HL-60 (cell line): ENCODE data around the gene BCL11B.

ENCODE experiments used
- DNase-seq, 2 experiments: peaks; one replicate each; pipeline ENCODE4 v3.0.0-alpha.2; 2010 to 2020; ENCODE audit warnings: low read depth in 1 of 2, low spot score in 1 of 2
- H3K27ac ChIP-seq: fragments of 250-450 bp; sonication (Bioruptor Pico); replicated peaks from 2 replicates; pipeline ENCODE4 v1.5.1; 2020; ENCODE audit warnings: mild to moderate bottlenecking, moderate library complexity
- H3K27me3 ChIP-seq: fragments of 250-450 bp; sonication (Bioruptor Pico); 2 replicates; pipeline ENCODE4 v1.5.1; 2021; ENCODE audit warnings: mild to moderate bottlenecking, moderate library complexity; ENCODE audit not compliant: insufficient read depth, poor library complexity, severe bottlenecking
- H3K4me3 ChIP-seq: replicated peaks from 2 replicates; pipeline ENCODE4 v1.5.1; 2011; ENCODE audit warnings: mild to moderate bottlenecking, control low read depth, low read length; ENCODE audit not compliant: insufficient read depth
- CTCF ChIP-seq: IDR thresholded peaks from one replicate; pipeline ENCODE4 v1.5.1; 2011; ENCODE audit warnings: low read length, control low read depth, inconsistent platforms; ENCODE audit not compliant: insufficient read depth
- GABPA ChIP-seq: IDR thresholded peaks from 2 replicates; pipeline ENCODE4 v1.6.1; 2012; ENCODE audit warnings: low read depth
- POLR2AphosphoS5 ChIP-seq: IDR thresholded peaks from 2 replicates; pipeline ENCODE4 v1.6.1; 2012; ENCODE audit warnings: low read depth
- SPI1 ChIP-seq: IDR thresholded peaks from 2 replicates; pipeline ENCODE4 v1.6.1; 2012; ENCODE audit warnings: low read depth, mild to moderate bottlenecking, borderline replicate concordance
- TF ChIP-seq, protein P1 (sequence below): IDR thresholded peaks from 2 replicates; pipeline ENCODE4 v1.6.1; 2012; ENCODE audit warnings: low read depth; ENCODE audit not compliant: insufficient replicate concordance

Gene BCL11B

DNA sequence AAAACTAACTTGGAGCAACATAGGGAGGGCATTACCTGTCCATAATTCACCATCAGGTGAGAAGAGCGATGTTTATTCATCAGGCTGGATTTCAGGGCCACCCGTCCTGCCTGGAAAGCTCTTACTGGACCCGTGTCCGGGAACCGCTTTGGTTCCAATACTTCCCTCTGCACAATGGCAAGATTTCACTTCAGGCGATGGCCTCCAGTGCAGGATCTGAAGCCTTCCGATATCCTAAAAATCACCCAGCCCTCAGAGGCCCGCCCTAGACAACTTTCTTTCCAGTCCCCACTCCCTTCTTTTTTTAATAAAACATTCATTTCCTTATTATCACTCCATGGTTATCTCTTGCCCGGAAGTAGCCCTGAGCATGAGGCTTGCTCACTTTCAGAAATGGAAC is 92.5 kb downstream of the BCL11B start:
- H3K4me3 ChIP-seq: no peak overlapping the region
- H3K27ac ChIP-seq: no peak overlapping the region
- TF ChIP-seq CTCF (no peak), GABPA (no peak), POLR2AphosphoS5 (no peak), SPI1 (no peak)
- TF ChIP-seq, protein P1, sequence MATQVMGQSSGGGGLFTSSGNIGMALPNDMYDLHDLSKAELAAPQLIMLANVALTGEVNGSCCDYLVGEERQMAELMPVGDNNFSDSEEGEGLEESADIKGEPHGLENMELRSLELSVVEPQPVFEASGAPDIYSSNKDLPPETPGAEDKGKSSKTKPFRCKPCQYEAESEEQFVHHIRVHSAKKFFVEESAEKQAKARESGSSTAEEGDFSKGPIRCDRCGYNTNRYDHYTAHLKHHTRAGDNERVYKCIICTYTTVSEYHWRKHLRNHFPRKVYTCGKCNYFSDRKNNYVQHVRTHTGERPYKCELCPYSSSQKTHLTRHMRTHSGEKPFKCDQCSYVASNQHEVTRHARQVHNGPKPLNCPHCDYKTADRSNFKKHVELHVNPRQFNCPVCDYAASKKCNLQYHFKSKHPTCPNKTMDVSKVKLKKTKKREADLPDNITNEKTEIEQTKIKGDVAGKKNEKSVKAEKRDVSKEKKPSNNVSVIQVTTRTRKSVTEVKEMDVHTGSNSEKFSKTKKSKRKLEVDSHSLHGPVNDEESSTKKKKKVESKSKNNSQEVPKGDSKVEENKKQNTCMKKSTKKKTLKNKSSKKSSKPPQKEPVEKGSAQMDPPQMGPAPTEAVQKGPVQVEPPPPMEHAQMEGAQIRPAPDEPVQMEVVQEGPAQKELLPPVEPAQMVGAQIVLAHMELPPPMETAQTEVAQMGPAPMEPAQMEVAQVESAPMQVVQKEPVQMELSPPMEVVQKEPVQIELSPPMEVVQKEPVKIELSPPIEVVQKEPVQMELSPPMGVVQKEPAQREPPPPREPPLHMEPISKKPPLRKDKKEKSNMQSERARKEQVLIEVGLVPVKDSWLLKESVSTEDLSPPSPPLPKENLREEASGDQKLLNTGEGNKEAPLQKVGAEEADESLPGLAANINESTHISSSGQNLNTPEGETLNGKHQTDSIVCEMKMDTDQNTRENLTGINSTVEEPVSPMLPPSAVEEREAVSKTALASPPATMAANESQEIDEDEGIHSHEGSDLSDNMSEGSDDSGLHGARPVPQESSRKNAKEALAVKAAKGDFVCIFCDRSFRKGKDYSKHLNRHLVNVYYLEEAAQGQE: no peak
- no peaks in the 10 kb centered on the region for H3K27me3 ChIP-seq
- no peak for DNase-seq

GRCh38 chr14:99177886-99178835 is 93.8 kb downstream of the BCL11B start:
- DNase-seq: no peak
- no peak for TF ChIP-seq GABPA
- no peak for TF ChIP-seq CTCF
- peak; percentile 22; the same call in 1 of the 2 replicates for TF ChIP-seq SPI1
- Histone ChIP-seq H3K27ac (no peak overlapping the region), H3K27me3 (no peaks in the 10 kb centered on the region), H3K4me3 (no peak overlapping the region)

GRCh38 chr14:99177046-99177655 is 94.8 kb downstream of the BCL11B start:
- DNase-seq: no peak
- Histone ChIP-seq H3K27ac (no peak overlapping the region), H3K27me3 (no peaks in the 10 kb centered on the region), H3K4me3 (no peak overlapping the region)
- TF ChIP-seq CTCF (no peak), POLR2AphosphoS5 (no peak), GABPA (no peak), SPI1 (no peak)
- TF ChIP-seq, protein P1: no peak
